PC-9 (cell line): ENCODE data around the gene XRCC3. TPM values are rescaled to one million over a fixed set of nuclear protein-coding genes. Genes with fewer than 3 reads are reported as not detected.

Experiments
- BruUV-seq: library from RNA; stranded (reverse); fragments of 400-500 nt; replicated peaks from 2 replicates; lab custom pipeline; 2021; lab: Mats Ljungman, UMichigan
- CTCF ChIA-PET: fragments of 300-600 bp; sonication (Branson Sonifier 250); formaldehyde crosslinking; loops from one replicate; lab custom pipeline; 2022; ENCODE audit warnings: antibody characterized with exemption; lab: Charles Lee
- POLR2A ChIA-PET: fragments of 300-600 bp; sonication (Branson Sonifier 250); formaldehyde crosslinking; loops from one replicate; lab custom pipeline; 2022; ENCODE audit warnings: antibody characterized with exemption; ENCODE audit not compliant: unreplicated experiment; lab: Charles Lee
- DNase-seq, 2 experiments: peaks; one replicate each; pipeline versions ENCODE4 v3.0.0 to v3.0.0-alpha.2; 2015 to 2022; ENCODE audit warnings: mixed read lengths in 1 of 2
- H2AFZ ChIP-seq: fragments of 200-600 bp; sonication (generic); 2 replicates; pipeline ENCODE4 v1.8.1; 2017; ENCODE audit warnings: antibody characterized with exemption
- H3F3A ChIP-seq: fragments of 200-600 bp; sonication (generic); 2 replicates; pipeline ENCODE4 v1.8.1; 2017; ENCODE audit warnings: antibody characterized with exemption, mild to moderate bottlenecking, low read depth; ENCODE audit not compliant: insufficient read depth
- H3K27ac ChIP-seq: fragments of 200-600 bp; sonication (generic); 2 replicates; pipeline ENCODE4 v1.6.1; 2016; ENCODE audit warnings: mixed run types
- H3K27me3 ChIP-seq: fragments of 200-600 bp; sonication (generic); 2 replicates; pipeline ENCODE4 v1.6.1; 2016; ENCODE audit warnings: low read depth, mixed run types; ENCODE audit not compliant: insufficient read depth
- H3K36me3 ChIP-seq: fragments of 200-600 bp; sonication (generic); 2 replicates; pipeline ENCODE4 v1.6.1; 2016; ENCODE audit warnings: low read depth, mixed run types
- H3K4me1 ChIP-seq: fragments of 200-600 bp; sonication (generic); replicated peaks from 2 replicates; pipeline ENCODE4 v1.6.1; 2016; ENCODE audit warnings: mixed run types; ENCODE audit not compliant: insufficient read depth
- H3K4me2 ChIP-seq: fragments of 200-600 bp; sonication (generic); 2 replicates; pipeline ENCODE4 v1.6.1; 2017; ENCODE audit warnings: mixed run types
- H3K4me3 ChIP-seq: fragments of 200-600 bp; sonication (generic); 2 replicates; pipeline ENCODE4 v1.6.1; 2016; ENCODE audit warnings: mixed run types
- H3K79me2 ChIP-seq: fragments of 200-600 bp; sonication (generic); 2 replicates; pipeline ENCODE4 v1.6.1; 2017; ENCODE audit warnings: low read depth, mixed run types
- H3K9me2 ChIP-seq: fragments of 200-600 bp; sonication (generic); 2 replicates; pipeline ENCODE4 v1.8.1; 2017; ENCODE audit warnings: mild to moderate bottlenecking; ENCODE audit not compliant: insufficient read depth
- H3K9me3 ChIP-seq: fragments of 200-600 bp; sonication (generic); 2 replicates; pipeline ENCODE4 v1.8.1; 2016; ENCODE audit warnings: low read depth; ENCODE audit not compliant: insufficient read depth
- H4K20me1 ChIP-seq: fragments of 200-600 bp; sonication (generic); 2 replicates; pipeline ENCODE4 v1.8.1; 2017; ENCODE audit not compliant: insufficient read depth
- EZH2 ChIP-seq: fragments of 200-600 bp; sonication (generic); IDR thresholded peaks from 2 replicates; pipeline ENCODE4 v1.8.0; 2017; ENCODE audit warnings: antibody characterized with exemption, low read depth
- intact Hi-C: fragments of 100-400 bp; cut with micrococcal nuclease; formaldehyde crosslinking; loops from one replicate; pipeline ENCODE4 v1.10.0; 2022; ENCODE audit not compliant: unreplicated experiment
- total RNA-seq: library from RNA; stranded (reverse); gene quantifications from 2 replicates; pipeline ENCODE4 v1.2.3, GENCODE V29; 2021
- TF ChIP-seq, protein P1 (sequence below): fragments of 200-600 bp; sonication (generic); conservative IDR thresholded peaks from 2 replicates; pipeline ENCODE4 v1.6.1; 2017; ENCODE audit warnings: mixed run types, antibody characterized with exemption, mild to moderate bottlenecking, moderate library complexity

XRCC3 gene
- total RNA-seq, 1 experiment from 2014 or later, result 65.1 TPM

DNA sequence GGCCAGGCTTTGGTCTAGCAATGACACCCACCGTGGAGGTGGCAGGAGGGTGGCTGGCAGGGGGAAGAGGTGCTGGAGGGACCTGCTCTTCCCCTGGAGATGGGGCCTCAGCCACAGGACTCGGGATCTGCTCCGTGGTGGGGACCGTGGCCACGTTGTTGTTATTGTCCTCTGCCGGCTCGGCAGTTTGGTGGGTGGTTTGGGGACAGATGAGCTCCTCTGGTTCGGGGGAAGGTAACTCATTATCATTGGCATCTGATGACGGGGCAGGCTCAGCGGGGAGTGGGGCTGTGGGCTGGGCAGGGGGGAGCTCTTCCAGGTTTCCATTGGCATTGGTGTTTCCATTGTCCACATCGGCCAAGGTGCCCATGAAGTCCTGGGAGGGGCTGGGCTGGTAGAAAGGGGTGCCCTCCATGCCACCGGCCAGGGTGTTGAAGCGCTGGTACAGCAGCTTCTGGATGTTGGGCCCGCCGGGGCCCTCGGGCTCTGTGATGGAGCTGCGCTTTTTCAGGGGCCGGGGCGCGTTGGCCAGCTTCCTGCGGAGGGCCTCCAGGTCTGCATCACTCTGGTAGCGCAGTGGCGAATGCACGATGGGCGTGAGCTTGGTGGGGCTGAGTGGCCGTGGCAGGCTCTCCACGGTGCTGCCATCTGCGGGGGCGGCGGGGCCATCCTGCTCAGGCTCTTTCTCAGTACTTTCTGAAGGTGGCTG, 24.7 kb upstream of the XRCC3 start:
- Histone ChIP-seq H3K36me3 (no peaks in the 10 kb centered on the region), H3K27ac (no peak overlapping the region), H2AFZ (no peak overlapping the region), H3K4me3 (no peak overlapping the region), H3K9me3 (no peaks in the 10 kb centered on the region), H3K9me2 (no peaks in the 10 kb centered on the region), H3K79me2 (no peaks in the 10 kb centered on the region), H3K4me2 (no peak overlapping the region), H3K27me3 (no peaks in the 10 kb centered on the region), H4K20me1 (peaks cover 6% of the 10 kb centered on the region; the same call in 1 of the 2 replicates), H3F3A (peaks cover 13% of the 10 kb centered on the region; the same call in 1 of the 2 replicates), H3K4me1 (peaks cover 15% of the 10 kb centered on the region)
- no peak for DNase-seq
- CTCF ChIA-PET, result no interaction called here
- TF ChIP-seq, protein P1, sequence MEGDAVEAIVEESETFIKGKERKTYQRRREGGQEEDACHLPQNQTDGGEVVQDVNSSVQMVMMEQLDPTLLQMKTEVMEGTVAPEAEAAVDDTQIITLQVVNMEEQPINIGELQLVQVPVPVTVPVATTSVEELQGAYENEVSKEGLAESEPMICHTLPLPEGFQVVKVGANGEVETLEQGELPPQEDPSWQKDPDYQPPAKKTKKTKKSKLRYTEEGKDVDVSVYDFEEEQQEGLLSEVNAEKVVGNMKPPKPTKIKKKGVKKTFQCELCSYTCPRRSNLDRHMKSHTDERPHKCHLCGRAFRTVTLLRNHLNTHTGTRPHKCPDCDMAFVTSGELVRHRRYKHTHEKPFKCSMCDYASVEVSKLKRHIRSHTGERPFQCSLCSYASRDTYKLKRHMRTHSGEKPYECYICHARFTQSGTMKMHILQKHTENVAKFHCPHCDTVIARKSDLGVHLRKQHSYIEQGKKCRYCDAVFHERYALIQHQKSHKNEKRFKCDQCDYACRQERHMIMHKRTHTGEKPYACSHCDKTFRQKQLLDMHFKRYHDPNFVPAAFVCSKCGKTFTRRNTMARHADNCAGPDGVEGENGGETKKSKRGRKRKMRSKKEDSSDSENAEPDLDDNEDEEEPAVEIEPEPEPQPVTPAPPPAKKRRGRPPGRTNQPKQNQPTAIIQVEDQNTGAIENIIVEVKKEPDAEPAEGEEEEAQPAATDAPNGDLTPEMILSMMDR, result no peak
- no peak for TF ChIP-seq EZH2
- BruUV-seq, result no TSS peak
- POLR2A ChIA-PET, result no interaction called here
- intact Hi-C loops, result no loop called here

- intact Hi-C loops, result no loop called here
- no peaks in the 10 kb centered on the region for H3K27me3 ChIP-seq
- H3K4me2 ChIP-seq, result no peak overlapping the region
- no peaks in the 10 kb centered on the region for H3K36me3 ChIP-seq
- no peaks in the 10 kb centered on the region for H3K9me3 ChIP-seq
- peaks cover 15% of the 10 kb centered on the region for H3K4me1 ChIP-seq
- H4K20me1 ChIP-seq, result peaks cover 6% of the 10 kb centered on the region; the same call in 1 of the 2 replicates
- TF ChIP-seq, protein P1, result no peak
- TF ChIP-seq EZH2, result no peak
- DNase-seq, result no peak
- H2AFZ ChIP-seq, result no peak overlapping the region
- no peak overlapping the region for H3K27ac ChIP-seq
- H3F3A ChIP-seq, result peaks cover 17% of the 10 kb centered on the region; the same call in 1 of the 2 replicates
- H3K9me2 ChIP-seq, result no peaks in the 10 kb centered on the region
- no peak overlapping the region for H3K4me3 ChIP-seq
- ChIA-PET POLR2A (no interaction called here), CTCF (no interaction called here)
- no peaks in the 10 kb centered on the region for H3K79me2 ChIP-seq
- BruUV-seq, result no TSS peak
Observed at GRCh38 chr14:103739466-103739792, 24.2 kb upstream of the XRCC3 start.

DNA sequence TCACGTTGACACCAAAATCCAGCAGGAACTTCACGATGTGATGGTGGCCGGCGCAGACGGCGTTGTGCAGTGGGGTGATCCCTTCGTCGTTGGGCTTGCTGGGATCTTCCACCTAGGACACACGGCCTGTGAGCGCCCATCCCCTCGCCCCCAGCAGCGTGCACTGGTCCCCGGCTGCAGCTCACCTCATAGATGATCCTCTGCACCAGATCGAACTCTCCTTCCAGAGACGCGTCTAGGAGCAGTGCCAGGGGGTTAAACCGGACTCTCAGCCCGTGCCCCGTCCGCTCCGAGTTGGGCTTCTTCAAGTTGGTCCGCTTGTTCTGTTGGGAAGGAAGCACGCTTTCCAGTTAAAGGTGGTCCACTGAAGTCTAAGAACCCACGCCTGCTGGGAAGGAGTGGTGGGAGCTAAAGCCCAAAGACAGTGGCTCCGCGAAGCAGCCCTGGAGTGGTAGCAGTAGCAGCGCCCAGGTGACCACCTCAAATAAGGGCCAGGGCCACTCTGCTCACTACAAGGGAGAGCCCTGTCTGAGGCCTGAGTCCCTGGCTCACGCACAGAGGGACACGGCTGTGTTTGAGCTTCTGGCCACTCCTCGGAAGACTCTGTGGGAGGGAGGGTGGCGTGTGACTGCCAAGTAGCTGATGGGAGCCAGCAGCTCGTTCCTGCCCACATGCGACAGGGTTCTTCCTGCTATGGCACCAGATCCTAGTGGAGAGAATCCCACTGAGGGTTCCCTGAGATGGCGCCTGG, 23.6 kb upstream of the XRCC3 start:
- H2AFZ ChIP-seq, result no peak overlapping the region
- peaks cover 15% of the 10 kb centered on the region for H3K4me1 ChIP-seq
- ChIA-PET CTCF (no interaction called here), POLR2A (no interaction called here)
- H3F3A ChIP-seq, result peaks cover 17% of the 10 kb centered on the region; the same call in 1 of the 2 replicates
- no peaks in the 10 kb centered on the region for H3K79me2 ChIP-seq
- BruUV-seq, result no TSS peak
- no peak for DNase-seq
- intact Hi-C loops, result no loop called here
- no peaks in the 10 kb centered on the region for H3K9me3 ChIP-seq
- no peak overlapping the region for H3K27ac ChIP-seq
- H3K27me3 ChIP-seq, result no peaks in the 10 kb centered on the region
- no peaks in the 10 kb centered on the region for H3K9me2 ChIP-seq
- no peaks in the 10 kb centered on the region for H3K36me3 ChIP-seq
- H3K4me3 ChIP-seq, result no peak overlapping the region
- H4K20me1 ChIP-seq, result peaks cover 6% of the 10 kb centered on the region; the same call in 1 of the 2 replicates
- TF ChIP-seq, protein P1, result no peak
- TF ChIP-seq EZH2, result no peak
- H3K4me2 ChIP-seq, result no peak overlapping the region
